HG02973 (cell line): ENCODE data around the gene PLXNA4.

ENCODE experiments used
- ATAC-seq: cut with Tn5 transposase; IDR thresholded peaks from one replicate; pipeline ENCODE4 v1.9.1; 2021; ENCODE audit warnings: moderate library complexity; ENCODE audit not compliant: unreplicated experiment

PLXNA4 gene

GRCh38 chr7:132446260-132446659 is 130.0 kb downstream of the PLXNA4 start:
- ATAC-seq: no peak

- no peak for ATAC-seq
Measured at GRCh38 chr7:132443761-132444520, 132.3 kb downstream of the PLXNA4 start.

- ATAC-seq: no peak
Measured at GRCh38 chr7:132441935-132442334, 134.3 kb downstream of the PLXNA4 start.

GRCh38 chr7:132440151-132440550 is 136.1 kb downstream of the PLXNA4 start:
- no peak for ATAC-seq

GRCh38 chr7:132438926-132439325 is 137.3 kb downstream of the PLXNA4 start:
- ATAC-seq: no peak

- no peak for ATAC-seq
Measured at GRCh38 chr7:132437730-132438129, 138.5 kb downstream of the PLXNA4 start.

- no peak for ATAC-seq
Measured at GRCh38 chr7:132436121-132436520, 140.1 kb downstream of the PLXNA4 start.

- ATAC-seq: no peak
Measured at GRCh38 chr7:132435016-132435990, 141.0 kb downstream of the PLXNA4 start.

GRCh38 chr7:132434041-132434440 is 142.2 kb downstream of the PLXNA4 start:
- ATAC-seq: no peak

GRCh38 chr7:132433301-132433700 is 143.0 kb downstream of the PLXNA4 start:
- no peak for ATAC-seq

GRCh38 chr7:132430861-132431822 is 145.1 kb downstream of the PLXNA4 start:
- no peak for ATAC-seq

GRCh38 chr7:132430041-132430855 is 146.0 kb downstream of the PLXNA4 start:
- no peak for ATAC-seq

- ATAC-seq: no peak
Measured at GRCh38 chr7:132429181-132429580, 147.1 kb downstream of the PLXNA4 start.

- ATAC-seq: no peak
Measured at GRCh38 chr7:132428247-132428919, 147.9 kb downstream of the PLXNA4 start.

GRCh38 chr7:132425942-132426341 is 150.3 kb downstream of the PLXNA4 start:
- ATAC-seq: no peak

GRCh38 chr7:132424821-132425724 is 151.2 kb downstream of the PLXNA4 start:
- ATAC-seq: no peak

GRCh38 chr7:132424277-132424676 is 152.0 kb downstream of the PLXNA4 start:
- no peak for ATAC-seq

- no peak for ATAC-seq
Measured at GRCh38 chr7:132423594-132424200, 152.6 kb downstream of the PLXNA4 start.
